HAP-1 (cell line): ENCODE data around the gene MAP3K20.

ENCODE experiments used
- DNase-seq, 2 experiments: peaks; one replicate each; pipeline ENCODE4 v3.0.0-alpha.2; 2016 to 2020; ENCODE audit warnings: low spot score in 2 of 2
- H3K27me3 ChIP-seq: fragments of 250-450 bp; sonication (Bioruptor Pico); 2 replicates; pipeline ENCODE4 v1.5.1; 2020; ENCODE audit warnings: low read depth, mild to moderate bottlenecking, moderate library complexity
- H3K36me3 ChIP-seq: fragments of 250-450 bp; sonication (Bioruptor Pico); replicated peaks from 2 replicates; pipeline ENCODE4 v1.5.1; 2020; ENCODE audit warnings: mild to moderate bottlenecking
- H3K4me1 ChIP-seq: fragments of 250-450 bp; sonication (Bioruptor Pico); 2 replicates; pipeline ENCODE4 v1.5.1; 2020; ENCODE audit warnings: mild to moderate bottlenecking
- H3K4me3 ChIP-seq: fragments of 250-450 bp; sonication (Bioruptor Pico); 2 replicates; pipeline ENCODE4 v1.5.1; 2020; ENCODE audit warnings: mild to moderate bottlenecking, moderate library complexity
- H3K9me3 ChIP-seq: fragments of 250-450 bp; sonication (Bioruptor Pico); 2 replicates; pipeline ENCODE4 v1.5.1; 2020; ENCODE audit warnings: mild to moderate bottlenecking, moderate library complexity
- in situ Hi-C: fragments of 300-500 bp; cut with MboI; formaldehyde crosslinking; loops from 3 replicates; pipeline ENCODE4 v1.14.3; 2020; ENCODE audit warnings: low sequenced_read_pairs, inconsistent platforms, mixed read lengths

The MAP3K20 gene

GRCh38 chr2:173175222-173175621 lies 99.6 kb downstream of the MAP3K20 start:
- no peaks in the 10 kb centered on the region for H3K36me3 ChIP-seq
- peaks cover 2% of the 10 kb centered on the region; the same call in 1 of the 2 replicates for H3K4me1 ChIP-seq
- H3K27me3 ChIP-seq: no peaks in the 10 kb centered on the region
- no peaks in the 10 kb centered on the region for H3K9me3 ChIP-seq
- DNase-seq: no peak
- no peak overlapping the region for H3K4me3 ChIP-seq
- in situ Hi-C loops: no loop called here

- Histone ChIP-seq H3K27me3 (no peaks in the 10 kb centered on the region), H3K9me3 (no peaks in the 10 kb centered on the region), H3K4me1 (no peaks in the 10 kb centered on the region), H3K4me3 (no peak overlapping the region), H3K36me3 (no peaks in the 10 kb centered on the region)
- no peak for DNase-seq
- in situ Hi-C loops: no loop called here
These were observed 106.3 kb downstream of the MAP3K20 start for GRCh38 chr2:173181982-173182381.

- in situ Hi-C loops: no loop called here
- Histone ChIP-seq H3K4me3 (no peak overlapping the region), H3K36me3 (no peaks in the 10 kb centered on the region), H3K9me3 (no peaks in the 10 kb centered on the region), H3K27me3 (no peaks in the 10 kb centered on the region), H3K4me1 (no peaks in the 10 kb centered on the region)
- no peak for DNase-seq
These were observed 108.7 kb downstream of the MAP3K20 start for GRCh38 chr2:173184031-173185004.

GRCh38 chr2:173185437-173185836 lies 109.8 kb downstream of the MAP3K20 start:
- no peaks in the 10 kb centered on the region for H3K9me3 ChIP-seq
- DNase-seq: no peak
- H3K36me3 ChIP-seq: no peaks in the 10 kb centered on the region
- no peaks in the 10 kb centered on the region for H3K4me1 ChIP-seq
- in situ Hi-C loops: no loop called here
- H3K4me3 ChIP-seq: no peak overlapping the region
- H3K27me3 ChIP-seq: no peaks in the 10 kb centered on the region

GRCh38 chr2:173187941-173188788 lies 112.5 kb downstream of the MAP3K20 start:
- in situ Hi-C loops: no loop called here
- no peak for DNase-seq
- no peak overlapping the region for H3K4me3 ChIP-seq
- H3K4me1 ChIP-seq: no peaks in the 10 kb centered on the region
- no peaks in the 10 kb centered on the region for H3K27me3 ChIP-seq
- H3K36me3 ChIP-seq: no peaks in the 10 kb centered on the region
- H3K9me3 ChIP-seq: no peaks in the 10 kb centered on the region

GRCh38 chr2:173191601-173192000 lies 116.0 kb downstream of the MAP3K20 start:
- Histone ChIP-seq H3K9me3 (no peaks in the 10 kb centered on the region), H3K4me1 (peaks cover 17% of the 10 kb centered on the region), H3K4me3 (no peak overlapping the region), H3K36me3 (no peaks in the 10 kb centered on the region), H3K27me3 (no peaks in the 10 kb centered on the region)
- in situ Hi-C loops: no loop called here
- no peak for DNase-seq

GRCh38 chr2:173192071-173192470 lies 116.4 kb downstream of the MAP3K20 start:
- Histone ChIP-seq H3K4me3 (no peak overlapping the region), H3K27me3 (no peaks in the 10 kb centered on the region), H3K36me3 (no peaks in the 10 kb centered on the region), H3K9me3 (no peaks in the 10 kb centered on the region), H3K4me1 (peaks cover 17% of the 10 kb centered on the region)
- in situ Hi-C loops: no loop called here
- DNase-seq: no peak

- no peaks in the 10 kb centered on the region for H3K27me3 ChIP-seq
- no peak overlapping the region for H3K4me3 ChIP-seq
- no peaks in the 10 kb centered on the region for H3K36me3 ChIP-seq
- in situ Hi-C loops: no loop called here
- no peak for DNase-seq
- no peaks in the 10 kb centered on the region for H3K9me3 ChIP-seq
- peaks cover 17% of the 10 kb centered on the region for H3K4me1 ChIP-seq
These were observed 118.3 kb downstream of the MAP3K20 start for GRCh38 chr2:173193925-173194324.

GRCh38 chr2:173195100-173195499 lies 119.5 kb downstream of the MAP3K20 start:
- Histone ChIP-seq H3K4me1 (peaks cover 17% of the 10 kb centered on the region), H3K9me3 (no peaks in the 10 kb centered on the region), H3K36me3 (no peaks in the 10 kb centered on the region), H3K4me3 (no peak overlapping the region), H3K27me3 (no peaks in the 10 kb centered on the region)
- in situ Hi-C loops: no loop called here
- peak; percentile 61 to 75 for DNase-seq

- H3K4me3 ChIP-seq: no peak overlapping the region
- peaks cover 17% of the 10 kb centered on the region for H3K4me1 ChIP-seq
- no peaks in the 10 kb centered on the region for H3K36me3 ChIP-seq
- DNase-seq: no peak
- in situ Hi-C loops: no loop called here
- H3K9me3 ChIP-seq: no peaks in the 10 kb centered on the region
- H3K27me3 ChIP-seq: no peaks in the 10 kb centered on the region
These were observed 120.4 kb downstream of the MAP3K20 start for GRCh38 chr2:173196080-173196479.

GRCh38 chr2:173196638-173197037 lies 121.0 kb downstream of the MAP3K20 start:
- no peaks in the 10 kb centered on the region for H3K27me3 ChIP-seq
- H3K4me3 ChIP-seq: no peak overlapping the region
- no peaks in the 10 kb centered on the region for H3K36me3 ChIP-seq
- in situ Hi-C loops: no loop called here
- no peaks in the 10 kb centered on the region for H3K9me3 ChIP-seq
- DNase-seq: no peak
- peaks cover 17% of the 10 kb centered on the region for H3K4me1 ChIP-seq

- Histone ChIP-seq H3K4me3 (no peak overlapping the region), H3K9me3 (no peaks in the 10 kb centered on the region), H3K27me3 (no peaks in the 10 kb centered on the region), H3K4me1 (peaks cover 17% of the 10 kb centered on the region), H3K36me3 (no peaks in the 10 kb centered on the region)
- in situ Hi-C loops: no loop called here
- DNase-seq: no peak
These were observed 122.7 kb downstream of the MAP3K20 start for GRCh38 chr2:173198327-173198726.

- in situ Hi-C loops: no loop called here
- H3K27me3 ChIP-seq: no peaks in the 10 kb centered on the region
- no peaks in the 10 kb centered on the region for H3K36me3 ChIP-seq
- H3K9me3 ChIP-seq: no peaks in the 10 kb centered on the region
- DNase-seq: no peak
- H3K4me1 ChIP-seq: peaks cover 22% of the 10 kb centered on the region
- H3K4me3 ChIP-seq: no peak overlapping the region
These were observed 123.6 kb downstream of the MAP3K20 start for GRCh38 chr2:173199294-173199693.

- H3K9me3 ChIP-seq: no peaks in the 10 kb centered on the region
- in situ Hi-C loops: loop anchor here (25.0 kb wide), 1 partner anchor 390 kb away; no protein-coding TSS in a partner anchor
- no peaks in the 10 kb centered on the region for H3K36me3 ChIP-seq
- no peaks in the 10 kb centered on the region for H3K27me3 ChIP-seq
- no peak overlapping the region for H3K4me3 ChIP-seq
- no peak for DNase-seq
- H3K4me1 ChIP-seq: peaks cover 11% of the 10 kb centered on the region; the same call in 1 of the 2 replicates
These were observed 126.9 kb downstream of the MAP3K20 start for GRCh38 chr2:173202570-173202969.
